ENCODE measurements around the gene RAB7B. TPM values are rescaled to one million over a fixed set of nuclear protein-coding genes. Genes with fewer than 3 reads are reported as not detected.
A peak's percentile ranks its signal among the peaks of the same experiment; 100 is the strongest.

The RAB7B gene
- total and polyA plus RNA-seq, 9 of the 15 experiments (the other 6 are each of a cell fraction or from before 2014, with no cell fraction given), result 0.03 to 0.29 (median 0.07) TPM; not detected in 4

DNA sequence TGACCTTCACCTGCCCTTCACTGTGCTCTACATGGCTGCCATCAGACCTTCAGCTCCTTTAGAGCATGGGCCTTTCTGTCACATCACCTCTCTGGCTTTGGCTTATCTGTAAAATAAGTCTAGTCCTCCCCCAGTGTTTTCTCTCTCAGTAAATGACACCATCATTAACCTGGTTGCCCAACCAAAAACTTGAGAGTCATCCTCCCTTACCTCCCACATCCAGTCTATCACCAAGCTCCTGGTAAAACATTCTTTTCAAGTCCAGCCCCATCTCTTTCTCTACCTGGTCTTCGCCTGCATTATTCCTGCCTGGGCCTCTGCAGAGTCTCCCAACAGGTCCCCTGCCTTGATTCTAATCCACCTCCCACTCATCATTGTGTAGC lies 73.0 kb downstream of the RAB7B start (continued):
- TF ChIP-seq ZNF316 (IDR thresholded peaks at IDR 0.05), result peak; percentile 33; the same call in 1 of the 2 replicates
- TF ChIP-seq, protein P1, sequence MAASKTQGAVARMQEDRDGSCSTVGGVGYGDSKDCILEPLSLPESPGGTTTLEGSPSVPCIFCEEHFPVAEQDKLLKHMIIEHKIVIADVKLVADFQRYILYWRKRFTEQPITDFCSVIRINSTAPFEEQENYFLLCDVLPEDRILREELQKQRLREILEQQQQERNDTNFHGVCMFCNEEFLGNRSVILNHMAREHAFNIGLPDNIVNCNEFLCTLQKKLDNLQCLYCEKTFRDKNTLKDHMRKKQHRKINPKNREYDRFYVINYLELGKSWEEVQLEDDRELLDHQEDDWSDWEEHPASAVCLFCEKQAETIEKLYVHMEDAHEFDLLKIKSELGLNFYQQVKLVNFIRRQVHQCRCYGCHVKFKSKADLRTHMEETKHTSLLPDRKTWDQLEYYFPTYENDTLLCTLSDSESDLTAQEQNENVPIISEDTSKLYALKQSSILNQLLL (CRISPR knock-in tag; IDR thresholded peaks at IDR 0.05; ENCODE audit: borderline replicate concordance), result no peak
- no peak for TF ChIP-seq FUS (optimal IDR thresholded peaks at IDR 0.05; ENCODE audit: low read depth, low read length)
- TF ChIP-seq, protein P2, sequence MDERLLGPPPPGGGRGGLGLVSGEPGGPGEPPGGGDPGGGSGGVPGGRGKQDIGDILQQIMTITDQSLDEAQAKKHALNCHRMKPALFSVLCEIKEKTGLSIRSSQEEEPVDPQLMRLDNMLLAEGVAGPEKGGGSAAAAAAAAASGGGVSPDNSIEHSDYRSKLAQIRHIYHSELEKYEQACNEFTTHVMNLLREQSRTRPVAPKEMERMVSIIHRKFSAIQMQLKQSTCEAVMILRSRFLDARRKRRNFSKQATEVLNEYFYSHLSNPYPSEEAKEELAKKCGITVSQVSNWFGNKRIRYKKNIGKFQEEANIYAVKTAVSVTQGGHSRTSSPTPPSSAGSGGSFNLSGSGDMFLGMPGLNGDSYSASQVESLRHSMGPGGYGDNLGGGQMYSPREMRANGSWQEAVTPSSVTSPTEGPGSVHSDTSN (CRISPR knock-in tag; IDR thresholded peaks at IDR 0.05; ENCODE audit: low read depth), result no peak
- TF ChIP-seq, protein P2 (tag; conservative IDR thresholded peaks at IDR 0.05; ENCODE audit: low read depth), result 0 out of 2 replicates have a peak, but pooled peaks have one; percentile 14
- TF ChIP-seq RB1 (IDR thresholded peaks at IDR 0.05; ENCODE audit: low read depth), result no peak
- no peak for TF ChIP-seq ZNF239 (CRISPR knock-in tag; IDR thresholded peaks at IDR 0.05)
- TF ChIP-seq PYGO2 (tag; IDR thresholded peaks at IDR 0.05), result no peak
- no peak for TF ChIP-seq TEAD2 (tag; IDR thresholded peaks at IDR 0.05)
- TF ChIP-seq, protein P3, sequence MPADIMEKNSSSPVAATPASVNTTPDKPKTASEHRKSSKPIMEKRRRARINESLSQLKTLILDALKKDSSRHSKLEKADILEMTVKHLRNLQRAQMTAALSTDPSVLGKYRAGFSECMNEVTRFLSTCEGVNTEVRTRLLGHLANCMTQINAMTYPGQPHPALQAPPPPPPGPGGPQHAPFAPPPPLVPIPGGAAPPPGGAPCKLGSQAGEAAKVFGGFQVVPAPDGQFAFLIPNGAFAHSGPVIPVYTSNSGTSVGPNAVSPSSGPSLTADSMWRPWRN (IDR thresholded peaks at IDR 0.05; ENCODE audit: low read depth), result no peak
- no peak for TF ChIP-seq SREBF2 (CRISPR knock-in tag; IDR thresholded peaks at IDR 0.05)
- no peak for TF ChIP-seq ASH1L (IDR thresholded peaks at IDR 0.05; ENCODE audit: borderline replicate concordance, low read depth, partially characterized antibody)
- TF ChIP-seq PRMT5 (CRISPR knock-in tag; IDR thresholded peaks at IDR 0.05), result no peak
- no peak for TF ChIP-seq SRSF3 (IDR thresholded peaks at IDR 0.05; ENCODE audit: insufficient read depth, low read length)
- no peak for TF ChIP-seq SRSF9 (IDR thresholded peaks at IDR 0.05; ENCODE audit: borderline replicate concordance, low read depth, low read length)
- no peak for TF ChIP-seq ZNF23 (CRISPR knock-in tag; IDR thresholded peaks at IDR 0.05)
- no peak for TF ChIP-seq ZNF184 (CRISPR knock-in tag; IDR thresholded peaks at IDR 0.05)
- no peak for TF ChIP-seq RBM14 (IDR thresholded peaks at IDR 0.05; ENCODE audit: borderline replicate concordance, insufficient read depth, low read depth, low read length)
- TF ChIP-seq, protein P4, sequence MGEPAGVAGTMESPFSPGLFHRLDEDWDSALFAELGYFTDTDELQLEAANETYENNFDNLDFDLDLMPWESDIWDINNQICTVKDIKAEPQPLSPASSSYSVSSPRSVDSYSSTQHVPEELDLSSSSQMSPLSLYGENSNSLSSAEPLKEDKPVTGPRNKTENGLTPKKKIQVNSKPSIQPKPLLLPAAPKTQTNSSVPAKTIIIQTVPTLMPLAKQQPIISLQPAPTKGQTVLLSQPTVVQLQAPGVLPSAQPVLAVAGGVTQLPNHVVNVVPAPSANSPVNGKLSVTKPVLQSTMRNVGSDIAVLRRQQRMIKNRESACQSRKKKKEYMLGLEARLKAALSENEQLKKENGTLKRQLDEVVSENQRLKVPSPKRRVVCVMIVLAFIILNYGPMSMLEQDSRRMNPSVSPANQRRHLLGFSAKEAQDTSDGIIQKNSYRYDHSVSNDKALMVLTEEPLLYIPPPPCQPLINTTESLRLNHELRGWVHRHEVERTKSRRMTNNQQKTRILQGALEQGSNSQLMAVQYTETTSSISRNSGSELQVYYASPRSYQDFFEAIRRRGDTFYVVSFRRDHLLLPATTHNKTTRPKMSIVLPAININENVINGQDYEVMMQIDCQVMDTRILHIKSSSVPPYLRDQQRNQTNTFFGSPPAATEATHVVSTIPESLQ (CRISPR knock-in tag; IDR thresholded peaks at IDR 0.05), result no peak
- no peak for TF ChIP-seq C11orf30 (IDR thresholded peaks at IDR 0.05; ENCODE audit: low read depth)
